PC-3 (cell line): ENCODE data around the gene CDK14.

ENCODE experiments used
- CTCF ChIP-seq: fragments of 300-600 bp; sonication (generic); conservative IDR thresholded peaks from 2 replicates; pipeline ENCODE4 v1.5.1; 2017; ENCODE audit warnings: antibody characterized with exemption, low read depth, mild to moderate bottlenecking, low read length
- EZH2phosphoT487 ChIP-seq: fragments of 300-600 bp; sonication (generic); IDR thresholded peaks from 2 replicates; pipeline ENCODE4 v1.6.1; 2018; ENCODE audit warnings: mild to moderate bottlenecking, antibody characterized with exemption, low read length, borderline replicate concordance

- TF ChIP-seq CTCF: no peak
- no peak for TF ChIP-seq EZH2phosphoT487
These were observed 425.8 kb downstream of the CDK14 start for GRCh38 chr7:91021956-91022355.
